Right ventricle myocardium superior (tissue), 1 donor: ENCODE data around the gene PRKAB1. TPM values are rescaled to one million over a fixed set of nuclear protein-coding genes. Genes with fewer than 3 reads are reported as not detected.
A peak's percentile ranks its signal among the peaks of the same experiment; 100 is the strongest.
"Not testable (repeated sequence)": the region's sequence is repeated elsewhere in the genome, so short reads cannot be mapped to it uniquely, and the experiment has no call there.

ENCODE experiments used
- ATAC-seq: fragments of 200-7000 bp; cut with Tn5 transposase; one replicate; pipeline ENCODE4 v1.9.1; 2020; ENCODE audit warnings: mild to moderate bottlenecking; ENCODE audit not compliant: poor library complexity
- DNase-seq: peaks from one replicate; pipeline ENCODE4 v3.0.0-alpha.2; 2020
- intact Hi-C: fragments of 100-400 bp; cut with DNase I; formaldehyde crosslinking; loops from one replicate; pipeline ENCODE4 v1.11.2; 2022
- long read RNA-seq: library from polyadenylated mRNA; unstranded; transcript quantifications from one replicate; pipeline ENCODE4 v2.0.0, GENCODE V29; 2021
- total RNA-seq: library from RNA; stranded (reverse); fragmentation: NEBNext Ultra II Directional; extraction: Animal tissue kit (Norgen Biotek cat#: 25700); gene quantifications from one replicate; pipeline ENCODE4 v1.2.1, GENCODE V29; 2021
- donor health status: DM: no; HTN: yes; CAD: no; lungs with severe emphysema.

The PRKAB1 gene
- total RNA-seq, result 9.3 TPM
- long read RNA-seq, transcript PRKAB1-201 (7 exons, 2,610 nt), result major isoform, 35 of 42 reads
- long read RNA-seq, partial matches to known transcripts, result 2 of 42 reads
- long read RNA-seq, other reads (novel, unspliced or antisense), result 3 of 42 reads

- peak; percentile 97 for DNase-seq
- ATAC-seq, result peak; percentile 100
- intact Hi-C loops, result loop anchor here (10.0 kb wide), 1 partner anchor 117 kb away; no protein-coding TSS in a partner anchor
These were observed at the start of gene PRKAB1 for GRCh38 chr12:119667577-119668323. TSS of gene PRKAB1 (plus strand) at chr12:119668133. CDS start at chr12:119668245, 112 bp downstream.

- DNase-seq, ATAC-seq, intact Hi-C loops: not testable (repeated sequence)
These were observed 49.5 kb upstream of the PRKAB1 start for GRCh38 chr12:119618328-119618896.

GRCh38 chr12:119620490-119620889 lies 47.4 kb upstream of the PRKAB1 start:
- no peak for DNase-seq
- ATAC-seq, result no peak
- intact Hi-C loops, result no loop called here

DNA sequence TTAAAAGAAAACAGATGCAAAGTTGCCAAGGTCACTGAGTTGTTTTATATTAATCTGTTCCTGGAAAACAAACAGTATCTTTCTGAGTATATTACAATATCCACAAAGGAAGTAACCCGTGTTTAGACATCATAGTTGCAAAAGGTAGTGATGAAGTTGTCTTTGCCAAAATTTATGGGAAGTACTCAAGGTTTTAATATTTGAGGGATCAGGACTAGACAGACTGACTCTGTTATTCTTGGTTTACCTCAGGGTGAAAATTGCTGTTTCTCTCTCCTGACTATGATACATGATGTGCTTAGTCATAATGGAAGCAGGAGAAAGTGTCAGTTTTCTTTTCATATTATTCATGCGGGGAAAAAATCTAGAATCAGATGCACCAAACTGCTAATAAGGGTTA lies 46.1 kb upstream of the PRKAB1 start:
- ATAC-seq (no peak), DNase-seq (no peak)
- intact Hi-C loops, result no loop called here

GRCh38 chr12:119624966-119625365 lies 43.0 kb upstream of the PRKAB1 start:
- ATAC-seq (no peak), DNase-seq (no peak)
- intact Hi-C loops, result no loop called here

DNA sequence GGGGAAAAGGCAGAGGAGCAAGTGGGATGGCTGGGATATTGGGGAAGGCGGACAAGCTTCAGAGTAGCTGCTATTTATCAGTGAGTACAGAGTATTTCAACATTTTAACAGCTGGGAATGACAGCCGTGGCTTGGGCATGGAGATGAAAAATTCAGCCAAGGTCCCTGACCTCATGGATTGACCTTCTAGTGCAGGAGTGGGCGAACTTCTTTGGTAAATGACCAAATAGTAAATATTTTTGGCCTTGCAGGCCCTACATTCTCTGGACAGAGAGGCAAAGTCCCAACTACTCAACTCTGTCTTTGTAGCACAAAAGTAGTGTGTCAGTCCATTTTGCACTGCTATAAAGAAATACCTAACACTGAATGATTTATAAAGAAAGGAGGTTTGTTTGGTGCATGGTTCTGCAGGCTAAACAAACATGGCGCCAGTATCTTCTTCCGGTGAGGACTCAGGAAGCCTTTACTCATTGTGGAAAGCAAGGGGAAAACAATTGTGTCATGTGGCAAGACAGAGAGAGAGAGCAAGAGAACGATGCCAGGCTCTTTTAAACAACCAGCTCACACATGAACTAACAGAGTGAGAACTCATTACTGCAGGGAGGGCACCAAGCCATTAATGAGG lies 40.8 kb upstream of the PRKAB1 start:
- DNase-seq, result no peak
- intact Hi-C loops, result no loop called here
- ATAC-seq, result no peak

DNA sequence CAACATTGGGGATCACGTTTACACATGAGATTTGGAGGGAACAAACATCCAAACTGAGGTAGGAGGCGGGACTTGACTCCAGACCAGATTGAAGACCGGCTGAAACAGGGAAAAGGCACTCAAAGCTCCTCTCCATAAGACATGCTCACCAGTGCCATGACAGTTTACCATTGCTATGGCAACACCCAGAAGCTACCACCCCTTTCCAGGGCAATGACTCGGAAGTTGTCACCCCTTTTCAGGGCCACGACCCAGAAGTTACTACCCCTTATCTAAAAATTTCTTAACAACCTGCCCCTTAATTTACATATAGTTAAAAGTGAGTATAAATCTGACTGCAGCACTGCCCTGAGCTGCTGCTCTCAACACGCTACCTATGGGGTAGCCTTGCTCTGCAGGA lies 40.2 kb upstream of the PRKAB1 start:
- intact Hi-C loops, result no loop called here
- DNase-seq (no peak), ATAC-seq (no peak)

DNA sequence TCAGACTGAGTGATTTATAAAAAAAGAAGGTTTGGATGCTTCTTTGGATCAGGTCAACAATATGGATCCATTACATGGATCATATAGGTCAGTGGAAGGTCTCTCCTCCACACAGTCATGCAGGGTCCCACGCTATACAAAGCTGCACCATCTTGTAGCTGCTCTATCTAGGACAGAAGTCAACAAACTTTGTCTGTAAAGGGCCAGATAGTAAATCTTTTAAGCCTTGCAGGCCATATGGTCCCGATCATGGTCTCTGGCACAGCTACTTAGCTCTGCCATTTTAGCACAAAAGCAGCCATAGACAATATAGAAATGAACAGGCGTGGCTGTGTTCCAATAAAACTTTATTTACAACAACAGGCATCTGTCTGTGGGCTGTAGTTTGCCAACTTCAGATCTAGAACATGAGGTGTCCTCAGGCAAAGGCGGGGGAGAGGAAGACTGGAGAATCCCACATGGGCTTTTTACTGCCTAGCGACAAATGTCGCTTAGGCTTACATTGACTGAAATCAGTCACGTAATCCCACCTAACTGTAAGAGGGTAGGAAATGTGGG lies 37.6 kb upstream of the PRKAB1 start:
- no peak for DNase-seq
- intact Hi-C loops, result no loop called here
- ATAC-seq, result no peak

- no peak for ATAC-seq
- intact Hi-C loops, result no loop called here
- no peak for DNase-seq
These were observed 36.9 kb upstream of the PRKAB1 start for GRCh38 chr12:119630962-119631550.

GRCh38 chr12:119631930-119632678 lies 35.8 kb upstream of the PRKAB1 start:
- ATAC-seq (peak; percentile 75), DNase-seq (no peak)
- intact Hi-C loops, result no loop called here

DNA sequence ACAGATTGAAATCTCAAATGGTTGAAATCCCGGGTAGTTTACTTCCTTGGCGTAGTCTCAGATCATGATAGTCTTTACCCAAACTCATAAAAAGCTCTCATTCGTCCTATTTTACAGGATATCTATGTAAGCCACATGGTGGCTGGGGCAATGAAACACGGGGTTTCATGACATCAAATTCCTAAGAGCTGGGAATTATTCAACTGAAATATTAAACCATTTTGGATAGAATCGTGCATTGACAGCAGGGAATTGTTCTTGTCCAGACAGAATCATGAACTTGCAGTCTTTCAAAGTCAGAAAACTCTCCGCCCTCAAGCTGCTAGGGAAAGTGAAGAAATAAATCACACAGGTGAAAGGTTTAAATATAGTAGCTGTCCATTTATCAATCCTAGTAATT lies 33.2 kb upstream of the PRKAB1 start:
- DNase-seq (no peak), ATAC-seq (no peak)
- intact Hi-C loops, result no loop called here

- ATAC-seq, result no peak
- intact Hi-C loops, result no loop called here
These were observed 24.9 kb upstream of the PRKAB1 start for GRCh38 chr12:119642986-119643385.

GRCh38 chr12:119644930-119645329 lies 23.0 kb upstream of the PRKAB1 start:
- intact Hi-C loops, result no loop called here
- ATAC-seq (no peak), DNase-seq (no peak)

More at GRCh38 chr12:119642986-119643385, 24.9 kb upstream of the PRKAB1 start:
- no peak for DNase-seq

DNA sequence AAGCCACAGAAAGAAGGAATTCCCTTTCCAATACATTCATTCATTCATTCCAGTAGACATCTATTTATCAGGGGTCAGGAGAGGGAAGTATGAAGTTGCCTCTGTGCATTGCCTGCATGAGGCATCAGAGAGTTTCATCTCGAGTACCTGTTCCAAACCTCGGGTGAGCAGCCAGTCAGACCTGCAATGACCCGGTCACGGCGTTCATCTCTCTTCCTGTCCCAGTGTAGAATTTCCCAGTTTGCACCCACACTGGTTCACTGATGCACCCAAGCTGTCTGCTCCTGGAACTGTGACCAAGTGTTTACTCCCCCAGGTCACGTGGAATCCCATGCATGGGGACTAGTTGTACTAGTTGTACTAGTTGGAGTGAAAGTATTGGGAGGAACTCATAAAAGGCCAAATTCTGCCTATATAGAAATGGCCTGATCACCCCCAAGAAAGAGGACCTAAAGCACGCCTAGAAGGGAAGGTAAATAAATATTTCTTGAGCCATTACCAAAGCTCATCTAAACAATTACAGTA lies 22.3 kb upstream of the PRKAB1 start:
- no peak for DNase-seq
- intact Hi-C loops, result no loop called here
- ATAC-seq, result no peak

DNA sequence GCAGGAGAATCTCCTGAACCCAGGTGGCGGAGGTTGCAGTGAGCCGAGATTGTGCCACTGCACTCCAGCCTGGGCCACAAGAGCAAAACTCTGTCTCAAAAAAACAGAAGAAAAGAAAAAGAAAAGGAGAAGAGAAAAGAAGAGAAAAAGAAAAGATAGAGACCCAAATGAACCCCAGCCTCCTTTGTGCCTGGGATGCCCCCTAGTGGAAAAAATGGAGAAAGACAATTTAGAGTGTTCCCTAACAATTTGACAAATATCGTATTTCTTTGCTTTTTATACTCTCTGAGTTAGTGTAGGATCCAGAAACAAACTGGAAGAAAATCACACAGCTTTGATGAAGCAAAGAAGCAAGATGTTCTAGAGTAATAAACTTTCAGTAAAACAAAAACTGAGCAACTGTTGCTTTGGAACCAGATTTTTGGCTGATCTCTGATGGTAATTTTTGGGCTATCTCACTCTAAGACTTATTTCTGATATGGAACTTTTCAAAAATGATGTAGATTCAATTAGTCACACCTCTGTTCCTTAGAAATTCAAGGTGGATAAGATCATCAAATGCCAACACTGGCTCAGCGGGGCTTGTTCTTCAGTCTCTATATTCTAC lies 18.6 kb upstream of the PRKAB1 start:
- ATAC-seq, result no peak
- DNase-seq, result no peak
- intact Hi-C loops, result no loop called here

- no peak for ATAC-seq
- DNase-seq, result no peak
- intact Hi-C loops, result no loop called here
These were observed 15.3 kb upstream of the PRKAB1 start for GRCh38 chr12:119652665-119653064.

DNA sequence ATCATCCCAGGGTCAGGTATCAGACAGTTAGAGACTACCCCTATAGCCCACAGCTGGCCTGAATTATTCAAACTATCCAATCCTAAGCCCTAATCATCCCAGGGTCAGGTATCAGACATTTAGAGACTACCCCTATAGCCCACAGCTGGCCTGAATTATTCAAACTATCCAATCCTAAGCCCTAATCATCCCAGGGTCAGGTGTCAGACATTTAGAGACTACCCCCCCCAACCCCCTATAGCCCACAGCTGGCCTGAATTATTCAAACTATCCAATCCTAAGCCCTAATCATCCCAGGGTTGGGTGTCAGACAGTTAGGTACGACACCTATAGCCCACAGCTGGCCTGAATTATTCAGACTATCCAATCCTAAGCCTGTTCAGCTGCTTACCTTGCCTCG lies 10.9 kb upstream of the PRKAB1 start:
- intact Hi-C loops, ATAC-seq, DNase-seq: not testable (repeated sequence)

- intact Hi-C loops, ATAC-seq, DNase-seq: not testable (repeated sequence)
These were observed 9.8 kb upstream of the PRKAB1 start for GRCh38 chr12:119658166-119658565.
